SK-N-SH treated with all-trans-retinoic acid at 6 μM for 48 hours (cell line): ENCODE data around the gene UBA1.

Experiments
- BACH2 ChIP-seq: fragments of 250-450 bp; sonication (Bioruptor Pico); IDR thresholded peaks from 2 replicates; pipeline ENCODE4 v1.9.0; 2021; ENCODE audit warnings: mild to moderate bottlenecking, borderline replicate concordance
- CSDC2 ChIP-seq: fragments of 250-450 bp; sonication (Bioruptor Pico); IDR thresholded peaks from 2 replicates; pipeline ENCODE4 v1.5.0; 2020; ENCODE audit warnings: mild to moderate bottlenecking, moderate library complexity
- ESRRG ChIP-seq: fragments of 250-450 bp; sonication (Bioruptor Pico); IDR thresholded peaks from 2 replicates; pipeline ENCODE4 v1.6.1; 2021; ENCODE audit warnings: mild to moderate bottlenecking
- GLIS3 ChIP-seq: fragments of 250-450 bp; sonication (Bioruptor Pico); IDR thresholded peaks from 2 replicates; pipeline ENCODE4 v1.5.0; 2020; ENCODE audit warnings: mild to moderate bottlenecking, moderate library complexity
- ISL1 ChIP-seq: fragments of 250-450 bp; sonication (Bioruptor Pico); IDR thresholded peaks from 2 replicates; pipeline ENCODE4 v2.1.2; 2022; ENCODE audit warnings: mild to moderate bottlenecking, moderate library complexity
- PPARA ChIP-seq: fragments of 250-450 bp; sonication (Bioruptor Pico); IDR thresholded peaks from 2 replicates; pipeline ENCODE4 v1.5.0; 2020; ENCODE audit warnings: mild to moderate bottlenecking, borderline replicate concordance
- SNAI2 ChIP-seq: fragments of 250-450 bp; sonication (Bioruptor Pico); IDR thresholded peaks from 2 replicates; pipeline ENCODE4 v1.5.0; 2020; ENCODE audit warnings: mild to moderate bottlenecking, moderate library complexity
- TCF4 ChIP-seq: fragments of 250-450 bp; sonication (Bioruptor Pico); IDR thresholded peaks from 2 replicates; pipeline ENCODE4 v1.8.0; 2021; ENCODE audit warnings: mild to moderate bottlenecking, moderate library complexity, borderline replicate concordance
- ZFP30 ChIP-seq: fragments of 450-650 bp; formaldehyde crosslinking; IDR thresholded peaks from 2 replicates; pipeline ENCODE4 v1.5.0; 2022; ENCODE audit warnings: mild to moderate bottlenecking, moderate library complexity
- ZNF565 ChIP-seq: fragments of 450-650 bp; formaldehyde crosslinking; conservative IDR thresholded peaks from 2 replicates; pipeline ENCODE4 v1.5.0; 2020; ENCODE audit warnings: low read depth, mild to moderate bottlenecking, moderate library complexity
- ZNF70 ChIP-seq: fragments of 450-650 bp; formaldehyde crosslinking; IDR thresholded peaks from 2 replicates; pipeline ENCODE4 v1.5.0; 2020; ENCODE audit warnings: mild to moderate bottlenecking, moderate library complexity
- TF ChIP-seq, protein P1 (sequence below): fragments of 250-450 bp; sonication (Bioruptor Pico); IDR thresholded peaks from 2 replicates; pipeline ENCODE4 v1.5.0; 2020; ENCODE audit warnings: mild to moderate bottlenecking, moderate library complexity
- TF ChIP-seq, protein P2 (sequence below): fragments of 250-450 bp; sonication (Bioruptor Pico); IDR thresholded peaks from 2 replicates; pipeline ENCODE4 v1.8.0; 2020; ENCODE audit warnings: mild to moderate bottlenecking, moderate library complexity, borderline replicate concordance
- TF ChIP-seq, protein P3 (sequence below): fragments of 250-450 bp; sonication (Bioruptor Pico); IDR thresholded peaks from 2 replicates; pipeline ENCODE4 v1.5.1; 2020; ENCODE audit warnings: low read depth, mild to moderate bottlenecking, moderate library complexity

- TF ChIP-seq, protein P1, sequence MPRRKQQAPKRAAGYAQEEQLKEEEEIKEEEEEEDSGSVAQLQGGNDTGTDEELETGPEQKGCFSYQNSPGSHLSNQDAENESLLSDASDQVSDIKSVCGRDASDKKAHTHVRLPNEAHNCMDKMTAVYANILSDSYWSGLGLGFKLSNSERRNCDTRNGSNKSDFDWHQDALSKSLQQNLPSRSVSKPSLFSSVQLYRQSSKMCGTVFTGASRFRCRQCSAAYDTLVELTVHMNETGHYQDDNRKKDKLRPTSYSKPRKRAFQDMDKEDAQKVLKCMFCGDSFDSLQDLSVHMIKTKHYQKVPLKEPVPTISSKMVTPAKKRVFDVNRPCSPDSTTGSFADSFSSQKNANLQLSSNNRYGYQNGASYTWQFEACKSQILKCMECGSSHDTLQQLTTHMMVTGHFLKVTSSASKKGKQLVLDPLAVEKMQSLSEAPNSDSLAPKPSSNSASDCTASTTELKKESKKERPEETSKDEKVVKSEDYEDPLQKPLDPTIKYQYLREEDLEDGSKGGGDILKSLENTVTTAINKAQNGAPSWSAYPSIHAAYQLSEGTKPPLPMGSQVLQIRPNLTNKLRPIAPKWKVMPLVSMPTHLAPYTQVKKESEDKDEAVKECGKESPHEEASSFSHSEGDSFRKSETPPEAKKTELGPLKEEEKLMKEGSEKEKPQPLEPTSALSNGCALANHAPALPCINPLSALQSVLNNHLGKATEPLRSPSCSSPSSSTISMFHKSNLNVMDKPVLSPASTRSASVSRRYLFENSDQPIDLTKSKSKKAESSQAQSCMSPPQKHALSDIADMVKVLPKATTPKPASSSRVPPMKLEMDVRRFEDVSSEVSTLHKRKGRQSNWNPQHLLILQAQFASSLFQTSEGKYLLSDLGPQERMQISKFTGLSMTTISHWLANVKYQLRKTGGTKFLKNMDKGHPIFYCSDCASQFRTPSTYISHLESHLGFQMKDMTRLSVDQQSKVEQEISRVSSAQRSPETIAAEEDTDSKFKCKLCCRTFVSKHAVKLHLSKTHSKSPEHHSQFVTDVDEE (CRISPR knock-in tag) = no peak
- TF ChIP-seq GLIS3 = no peak
- TF ChIP-seq ZNF70 (CRISPR knock-in tag) = no peak
- TF ChIP-seq ZNF565 = no peak
- TF ChIP-seq, protein P2, sequence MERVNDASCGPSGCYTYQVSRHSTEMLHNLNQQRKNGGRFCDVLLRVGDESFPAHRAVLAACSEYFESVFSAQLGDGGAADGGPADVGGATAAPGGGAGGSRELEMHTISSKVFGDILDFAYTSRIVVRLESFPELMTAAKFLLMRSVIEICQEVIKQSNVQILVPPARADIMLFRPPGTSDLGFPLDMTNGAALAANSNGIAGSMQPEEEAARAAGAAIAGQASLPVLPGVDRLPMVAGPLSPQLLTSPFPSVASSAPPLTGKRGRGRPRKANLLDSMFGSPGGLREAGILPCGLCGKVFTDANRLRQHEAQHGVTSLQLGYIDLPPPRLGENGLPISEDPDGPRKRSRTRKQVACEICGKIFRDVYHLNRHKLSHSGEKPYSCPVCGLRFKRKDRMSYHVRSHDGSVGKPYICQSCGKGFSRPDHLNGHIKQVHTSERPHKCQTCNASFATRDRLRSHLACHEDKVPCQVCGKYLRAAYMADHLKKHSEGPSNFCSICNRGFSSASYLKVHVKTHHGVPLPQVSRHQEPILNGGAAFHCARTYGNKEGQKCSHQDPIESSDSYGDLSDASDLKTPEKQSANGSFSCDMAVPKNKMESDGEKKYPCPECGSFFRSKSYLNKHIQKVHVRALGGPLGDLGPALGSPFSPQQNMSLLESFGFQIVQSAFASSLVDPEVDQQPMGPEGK (CRISPR knock-in tag) = no peak
- TF ChIP-seq CSDC2 = no peak
- TF ChIP-seq TCF4 = no peak
- TF ChIP-seq, protein P3, sequence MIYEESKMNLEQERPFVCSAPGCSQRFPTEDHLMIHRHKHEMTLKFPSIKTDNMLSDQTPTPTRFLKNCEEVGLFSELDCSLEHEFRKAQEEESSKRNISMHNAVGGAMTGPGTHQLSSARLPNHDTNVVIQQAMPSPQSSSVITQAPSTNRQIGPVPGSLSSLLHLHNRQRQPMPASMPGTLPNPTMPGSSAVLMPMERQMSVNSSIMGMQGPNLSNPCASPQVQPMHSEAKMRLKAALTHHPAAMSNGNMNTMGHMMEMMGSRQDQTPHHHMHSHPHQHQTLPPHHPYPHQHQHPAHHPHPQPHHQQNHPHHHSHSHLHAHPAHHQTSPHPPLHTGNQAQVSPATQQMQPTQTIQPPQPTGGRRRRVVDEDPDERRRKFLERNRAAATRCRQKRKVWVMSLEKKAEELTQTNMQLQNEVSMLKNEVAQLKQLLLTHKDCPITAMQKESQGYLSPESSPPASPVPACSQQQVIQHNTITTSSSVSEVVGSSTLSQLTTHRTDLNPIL (CRISPR knock-in tag) = no peak
- TF ChIP-seq PPARA = no peak
- no peak for TF ChIP-seq SNAI2 (CRISPR knock-in tag)
- no peak for TF ChIP-seq ISL1
- no peak for TF ChIP-seq ZFP30
- TF ChIP-seq BACH2 (CRISPR knock-in tag) = no peak
- no peak for TF ChIP-seq ESRRG
Observed at GRCh38 chrX:47178337-47178736, 15.3 kb upstream of the UBA1 start.
